H9 (cell line): ENCODE measurements around the gene C1orf105. TPM values are rescaled to one million over a fixed set of nuclear protein-coding genes. Genes with fewer than 3 reads are reported as not detected.

ENCODE experiments used
- DNase-seq: peaks from one replicate; pipeline ENCODE4 v3.0.0-alpha.2; 2017
- H2AFZ ChIP-seq: one replicate; pipeline ENCODE4 v1.6.1; 2013; ENCODE audit warnings: mild to moderate bottlenecking, low read length, control low read depth, moderate library complexity
- H2AK5ac ChIP-seq: 2 replicates; pipeline ENCODE4 v1.6.1; 2013; ENCODE audit warnings: low read length, control low read depth, mixed read lengths; ENCODE audit not compliant: insufficient read length
- H2BK120ac ChIP-seq: one replicate; pipeline ENCODE4 v1.6.1; 2013; ENCODE audit warnings: low read depth, mild to moderate bottlenecking, low read length, control low read depth, inconsistent platforms; ENCODE audit not compliant: poor library complexity, severe bottlenecking
- H2BK12ac ChIP-seq: 2 replicates; pipeline ENCODE4 v1.6.1; 2013; ENCODE audit warnings: low read length, control low read depth, mixed read lengths, low read depth; ENCODE audit not compliant: insufficient read length
- H2BK15ac ChIP-seq: 2 replicates; pipeline ENCODE4 v1.6.1; 2013; ENCODE audit warnings: low read depth, low read length, control low read depth
- H2BK20ac ChIP-seq: one replicate; pipeline ENCODE4 v1.6.1; 2013; ENCODE audit warnings: low read depth, mild to moderate bottlenecking, low read length, control low read depth, inconsistent platforms; ENCODE audit not compliant: poor library complexity, severe bottlenecking
- H2BK5ac ChIP-seq: 2 replicates; pipeline ENCODE4 v1.6.1; 2013; ENCODE audit warnings: low read length, control low read depth, mixed read lengths; ENCODE audit not compliant: insufficient read length
- H3K14ac ChIP-seq: 2 replicates; pipeline ENCODE4 v1.6.1; 2013; ENCODE audit warnings: low read length, control low read depth; ENCODE audit not compliant: insufficient read depth
- H3K18ac ChIP-seq: 2 replicates; pipeline ENCODE4 v1.6.1; 2013; ENCODE audit warnings: low read depth, mild to moderate bottlenecking, mixed read lengths, low read length, control low read depth; ENCODE audit not compliant: insufficient read length
- H3K23ac ChIP-seq: 2 replicates; pipeline ENCODE4 v1.6.1; 2013; ENCODE audit warnings: low read length, control low read depth, mixed read lengths, low read depth; ENCODE audit not compliant: insufficient read length
- H3K23me2 ChIP-seq: 2 replicates; pipeline ENCODE4 v1.6.1; 2013; ENCODE audit warnings: low read depth, mild to moderate bottlenecking, mixed read lengths, low read length, control low read depth; ENCODE audit not compliant: insufficient read length, poor library complexity, severe bottlenecking
- H3K27ac ChIP-seq: 2 replicates; pipeline ENCODE4 v1.5.1; 2013; ENCODE audit warnings: low read length, control low read depth, mixed read lengths, low read depth; ENCODE audit not compliant: insufficient read length
- H3K27me3 ChIP-seq: 2 replicates; pipeline ENCODE4 v1.6.1; 2013; ENCODE audit warnings: low read length, control low read depth, inconsistent platforms; ENCODE audit not compliant: insufficient read depth
- H3K4ac ChIP-seq: 2 replicates; pipeline ENCODE4 v1.6.1; 2013; ENCODE audit warnings: low read depth, mild to moderate bottlenecking, control low read depth, inconsistent platforms, low read length, moderate library complexity
- H3K4me1 ChIP-seq: 2 replicates; pipeline ENCODE4 v1.6.1; 2013; ENCODE audit warnings: low read length, control low read depth, inconsistent platforms; ENCODE audit not compliant: insufficient read depth
- H3K4me2 ChIP-seq: 2 replicates; pipeline ENCODE4 v1.6.1; 2013; ENCODE audit warnings: low read length, control low read depth, mixed read lengths; ENCODE audit not compliant: insufficient read length, insufficient read depth
- H3K56ac ChIP-seq: 2 replicates; pipeline ENCODE4 v1.6.1; 2013; ENCODE audit warnings: low read depth, mild to moderate bottlenecking, mixed read lengths, low read length, control low read depth; ENCODE audit not compliant: insufficient read length
- H3K79me1 ChIP-seq: 2 replicates; pipeline ENCODE4 v1.6.1; 2013; ENCODE audit warnings: low read depth, mild to moderate bottlenecking, moderate library complexity, low read length, control low read depth, inconsistent platforms; ENCODE audit not compliant: insufficient read depth, poor library complexity, severe bottlenecking
- H3K79me2 ChIP-seq: 2 replicates; pipeline ENCODE4 v1.6.1; 2013; ENCODE audit warnings: low read length, control low read depth, inconsistent platforms; ENCODE audit not compliant: insufficient read depth
- H3K9ac ChIP-seq: 2 replicates; pipeline ENCODE4 v1.6.1; 2013; ENCODE audit warnings: low read length, control low read depth, mixed read lengths; ENCODE audit not compliant: insufficient read length; ENCODE audit errors: extremely low read depth
- H3K9me3 ChIP-seq: one replicate; pipeline ENCODE4 v1.6.1; 2013; ENCODE audit warnings: low read depth, low read length, inconsistent platforms; ENCODE audit not compliant: control insufficient read depth
- H3T11ph ChIP-seq: one replicate; pipeline ENCODE4 v1.6.1; 2013; ENCODE audit warnings: mild to moderate bottlenecking, low read length, control low read depth, inconsistent platforms
- H4K20me1 ChIP-seq: one replicate; pipeline ENCODE4 v1.6.1; 2013; ENCODE audit not compliant: control insufficient read depth, insufficient read length, insufficient read depth
- H4K5ac ChIP-seq: 2 replicates; pipeline ENCODE4 v1.6.1; 2013; ENCODE audit warnings: low read depth, mild to moderate bottlenecking, mixed read lengths, low read length, control low read depth; ENCODE audit not compliant: insufficient read length
- H4K8ac ChIP-seq: replicated peaks from 2 replicates; pipeline ENCODE4 v1.6.1; 2013; ENCODE audit warnings: low read length, control low read depth, mixed read lengths, low read depth; ENCODE audit not compliant: insufficient read length
- H4K91ac ChIP-seq: 2 replicates; pipeline ENCODE4 v1.6.1; 2013; ENCODE audit warnings: low read depth, mild to moderate bottlenecking, moderate library complexity, mixed read lengths, low read length, control low read depth; ENCODE audit not compliant: insufficient read length
- H3K27ac Mint-ChIP-seq, 3 experiments: 2 replicates in 2 of 3; 3 replicates in 1 of 3; pipeline ENCODE4 v1.8.0; 2020 to 2021; ENCODE audit warnings: mixed read lengths in 3 of 3, mild to moderate bottlenecking in 1 of 3, moderate library complexity in 1 of 3
- H3K27me3 Mint-ChIP-seq: 2 replicates; pipeline ENCODE4 v1.8.0; 2021; ENCODE audit warnings: low read depth, mild to moderate bottlenecking, moderate library complexity, mixed read lengths
- H3K36me3 Mint-ChIP-seq, 3 experiments: 2 replicates in 2 of 3; 3 replicates in 1 of 3; pipeline ENCODE4 v1.8.0; 2020 to 2021; ENCODE audit warnings: low read depth in 3 of 3, mixed read lengths in 3 of 3; ENCODE audit not compliant: insufficient read depth in 1 of 3
- H3K4me1 Mint-ChIP-seq, 2 experiments: 2 replicates each; pipeline ENCODE4 v1.8.0; 2020; ENCODE audit warnings: mixed read lengths in 2 of 2
- H3K4me3 Mint-ChIP-seq, 2 experiments: 2 replicates in 1 of 2; 3 replicates in 1 of 2; pipeline ENCODE4 v1.8.0; 2020 to 2021; ENCODE audit warnings: mild to moderate bottlenecking in 2 of 2, mixed read lengths in 2 of 2, moderate library complexity in 1 of 2
- H3K9me3 Mint-ChIP-seq, 2 experiments: 2 replicates in 1 of 2; 3 replicates in 1 of 2; pipeline ENCODE4 v1.8.0; 2020; ENCODE audit warnings: mild to moderate bottlenecking in 2 of 2, mixed read lengths in 2 of 2, moderate library complexity in 1 of 2
- CTCF ChIP-seq: fragments of 200-600 bp; sonication (generic); conservative IDR thresholded peaks from 3 replicates; pipeline ENCODE4 v1.8.0; 2021; ENCODE audit warnings: antibody characterized with exemption, mild to moderate bottlenecking
- total RNA-seq: library from RNA; stranded (reverse); gene quantifications from 2 replicates; pipeline ENCODE4 v1.2.1, GENCODE V29; 2021

C1orf105 gene
- total RNA-seq, 1 experiment from 2014 or later: not detected

DNA sequence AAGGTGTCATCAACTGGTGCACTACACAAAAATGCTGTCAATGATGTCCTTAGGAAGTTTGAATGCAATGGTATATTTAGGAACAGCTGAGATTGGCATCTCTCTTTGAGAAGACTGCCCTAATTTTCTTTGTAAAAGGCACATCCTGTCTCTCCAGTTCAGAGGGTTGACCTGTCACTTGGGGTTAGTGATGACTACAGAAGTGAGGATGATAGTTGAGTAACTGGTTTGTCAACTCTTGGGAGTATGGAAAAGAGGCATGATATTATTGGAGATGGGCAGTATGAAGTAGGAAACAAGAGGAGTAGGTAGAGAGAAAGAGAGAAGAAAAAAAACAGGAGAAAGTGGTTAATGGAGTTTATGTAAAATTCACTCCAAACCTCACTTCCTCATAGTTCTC, 63.8 kb downstream of the C1orf105 start:
- H3K79me2 ChIP-seq: no peaks in the 10 kb centered on the region
- no peak overlapping the region for H2BK120ac ChIP-seq
- H3K9me3 Mint-ChIP-seq: no peaks in the 10 kb centered on the region
- H3K4ac ChIP-seq: no peak overlapping the region
- no peak overlapping the region for H3K4me2 ChIP-seq
- H3K23me2 ChIP-seq: no peaks in the 10 kb centered on the region
- H4K5ac ChIP-seq: no peak overlapping the region
- H3K4me3 Mint-ChIP-seq: no peak overlapping the region
- H3K36me3 Mint-ChIP-seq: no peaks in the 10 kb centered on the region
- H3K18ac ChIP-seq: no peak overlapping the region
- H3K27ac Mint-ChIP-seq: no peak overlapping the region
- no peak overlapping the region for H2AK5ac ChIP-seq
- no peaks in the 10 kb centered on the region; the same call in 1 of the 2 replicates for H3K27me3 Mint-ChIP-seq
- no peaks in the 10 kb centered on the region for H3K9me3 ChIP-seq
- H2BK20ac ChIP-seq: no peak overlapping the region
- H2AFZ ChIP-seq: no peak overlapping the region
- H3T11ph ChIP-seq: no peak overlapping the region
- no peaks in the 10 kb centered on the region for H4K20me1 ChIP-seq
- TF ChIP-seq CTCF: no peak
- no peak for DNase-seq
- no peak overlapping the region for H3K23ac ChIP-seq
- no peak overlapping the region for H2BK15ac ChIP-seq
- no peak overlapping the region for H2BK12ac ChIP-seq
- no peak overlapping the region for H3K56ac ChIP-seq
- H3K27ac ChIP-seq: no peak overlapping the region
- H4K8ac ChIP-seq: no peak overlapping the region
- H4K91ac ChIP-seq: no peak overlapping the region
- no peak overlapping the region for H3K14ac ChIP-seq
- no peaks in the 10 kb centered on the region for H3K79me1 ChIP-seq
- H3K4me1 Mint-ChIP-seq: peaks cover 4% of the 10 kb centered on the region in 2 experiments; a peak in 3 of 4 replicates
- no peak overlapping the region for H2BK5ac ChIP-seq
- H3K9ac ChIP-seq: no peak overlapping the region
- no peaks in the 10 kb centered on the region for H3K27me3 ChIP-seq
- H3K4me1 ChIP-seq: no peaks in the 10 kb centered on the region
